Adrenal gland (tissue), 19 donors: ENCODE data around the gene CHCHD4. TPM values are rescaled to one million over a fixed set of nuclear protein-coding genes. Genes with fewer than 3 reads are reported as not detected.
A peak's percentile ranks its signal among the peaks of the same experiment; 100 is the strongest.

Source experiments
- DNase-seq, 7 donors: peaks; one replicate each; pipeline ENCODE4 v3.0.0-alpha.2; 2019 to 2020
- H3K27ac ChIP-seq, 5 donors: fragments of 200-600 bp; sonication (generic) in 4 of 5; 1 replicate in 3 of 5; 2 replicates in 2 of 5; pipeline versions ENCODE4 v1.5.1 to v1.8.0; 2016 to 2020; ENCODE audit warnings: mild to moderate bottlenecking in 1 of 5
- H3K27me3 ChIP-seq: fragments of 200-600 bp; 2 replicates; pipeline ENCODE4 v1.8.0; 2021
- H3K36me3 ChIP-seq, 2 donors: fragments of 200-600 bp; replicated peaks in 1 of 2; 1 replicate in 1 of 2; 2 replicates in 1 of 2; pipeline versions ENCODE4 v1.5.1 to v1.8.0; 2018 to 2022
- H3K4me1 ChIP-seq, 2 donors: fragments of 200-600 bp; replicated peaks in 1 of 2; 1 replicate in 1 of 2; 2 replicates in 1 of 2; pipeline versions ENCODE4 v1.5.1 to v1.8.0; 2018 to 2021
- H3K4me3 ChIP-seq, 4 donors: fragments of 200-600 bp; sonication (generic) in 3 of 4; one replicate each; pipeline ENCODE4 v1.5.1; 2016 to 2018
- H3K9me3 ChIP-seq, 3 donors: fragments of 200-600 bp; sonication (generic) in 1 of 3; replicated peaks in 1 of 3; 1 replicate in 2 of 3; 2 replicates in 1 of 3; pipeline versions ENCODE4 v1.5.1 to v1.8.0; 2016 to 2021
- POLR2A ChIP-seq, 2 donors: fragments of 450-650 bp; IDR thresholded peaks; one replicate each; pipeline ENCODE4 v1.6.1; 2017; ENCODE audit warnings: antibody characterized with exemption in 2 of 2, mild to moderate bottlenecking in 2 of 2, moderate library complexity in 1 of 2
- WGBS, 4 donors: extraction: QIAGEN DNeasy Blood & Tissue Kit in 2 of 4; methylation state at CpG; one replicate each; pipeline versions ENCODE4 v1.1.5 to v1.1.7; 2013 to 2017; 5-methylcytosine and 5-hydroxymethylcytosine counted together
- intact Hi-C, 2 donors: fragments of 100-400 bp; cut with DNase I; formaldehyde crosslinking; loops; one replicate each; pipeline versions ENCODE4 v1.14.1 to v1.15.0; 2022 to 2023
- long read RNA-seq, 10 donors: library from polyadenylated mRNA in 3 of 10; unstranded in 2 of 10; stranded (forward) in 1 of 10; transcript quantifications; one replicate each; pipeline ENCODE4 v2.0.0 and lab custom pipeline, GENCODE V29; 2021 to 2026
- polyA plus RNA-seq, 3 donors: library from polyadenylated mRNA; stranded (reverse); fragments of 200-250 nt in 2 of 3; fragments of 350-450 nt in 1 of 3; fragmentation: Illumina TruSeq in 1 of 3; extraction: RNeasy Lipid Tissue Mini Kit (QIAGEN cat#74804) in 1 of 3; gene quantifications; one replicate each; pipeline ENCODE4 v1.2.3, GENCODE V29; 2013 to 2014
- total RNA-seq, 9 donors: library from RNA; depleted of rRNA in 4 of 9; stranded (reverse); fragments of >200 nt in 4 of 9; fragments of 120-200 nt in 1 of 9; fragmentation: NEBNext Ultra II Directional in 1 of 9; extraction: Animal tissue kit (Norgen Biotek cat#: 25700) in 1 of 9; gene quantifications; one replicate each; pipeline versions ENCODE4 v1.1.0 to v1.2.4, GENCODE V29; 2013 to 2023
- TF ChIP-seq, protein P1 (sequence below), 6 experiments: fragments of 450-650 bp in 4 of 6; fragments of 200-600 bp in 2 of 6; sonication (generic) in 1 of 6; IDR thresholded peaks; 1 replicate in 5 of 6; 2 replicates in 1 of 6; pipeline versions ENCODE4 v1.5.1 to v1.8.0; 2016 to 2021; ENCODE audit warnings: antibody characterized with exemption in 6 of 6, mild to moderate bottlenecking in 2 of 6, moderate library complexity in 1 of 6
- donor health status: healthy with polysubstance abuse.
- donor health status: Bipolar disorder and iron deficiency.
- donor health status: DM: yes; HTN: yes; CAD: no.
- donor health status: DM: no; HTN: no; CAD: no.
- donor health status: DM: no; HTN: no; CAD: no.
- donor health status: DM: yes; HTN: yes; CAD: no.

CHCHD4 gene
- total RNA-seq (10 to 100 TPM; 10.2 to 34.6 (median 18.2) TPM), polyA plus RNA-seq (10 to 100 TPM; 10.1 to 39.0 (median 11.7) TPM)
- long read RNA-seq, donor 1, transcript CHCHD4-202 (3 exons, 1,405 nt) = major isoform, 19 of 22 reads
- long read RNA-seq, donor 1, partial matches to known transcripts = 0 of 22 reads
- long read RNA-seq, donor 1, other reads (novel, unspliced or antisense) = 0 of 22 reads
- long read RNA-seq, donor 2, transcript CHCHD4-202 (3 exons, 1,405 nt) = major isoform, 7 of 7 reads
- long read RNA-seq, donor 2, partial matches to known transcripts = 0 of 7 reads
- long read RNA-seq, donor 2, other reads (novel, unspliced or antisense) = 0 of 7 reads
- long read RNA-seq, donor 3, transcript CHCHD4-202 (3 exons, 1,405 nt) = major isoform, 13 of 14 reads
- long read RNA-seq, donor 3, partial matches to known transcripts = 0 of 14 reads
- long read RNA-seq, donor 3, other reads (novel, unspliced or antisense) = 0 of 14 reads
- long read RNA-seq, donor 4, transcript CHCHD4-202 (3 exons, 1,405 nt) = major isoform, 8 of 11 reads
- long read RNA-seq, donor 4, partial matches to known transcripts = 0 of 11 reads
- long read RNA-seq, donor 4, other reads (novel, unspliced or antisense) = 1 of 11 reads
- long read RNA-seq, donor 5, transcript CHCHD4-202 (3 exons, 1,405 nt) = major isoform, 22 of 27 reads
- long read RNA-seq, donor 5, partial matches to known transcripts = 0 of 27 reads
- long read RNA-seq, donor 5, other reads (novel, unspliced or antisense) = 3 of 27 reads
- long read RNA-seq, donor 6, transcript CHCHD4-202 (3 exons, 1,405 nt) = major isoform, 5 of 7 reads
- long read RNA-seq, donor 6, partial matches to known transcripts = 0 of 7 reads
- long read RNA-seq, donor 6, other reads (novel, unspliced or antisense) = 2 of 7 reads
- long read RNA-seq, donor 7, transcript CHCHD4-202 (3 exons, 1,405 nt) = major isoform, 6 of 8 reads
- long read RNA-seq, donor 7, partial matches to known transcripts = 0 of 8 reads
- long read RNA-seq, donor 7, other reads (novel, unspliced or antisense) = 0 of 8 reads
- long read RNA-seq, donor 8, transcript CHCHD4-202 (3 exons, 1,405 nt) = major isoform, 12 of 12 reads
- long read RNA-seq, donor 8, partial matches to known transcripts = 0 of 12 reads
- long read RNA-seq, donor 8, other reads (novel, unspliced or antisense) = 0 of 12 reads
- long read RNA-seq, donor 9, transcript CHCHD4-202 (3 exons, 1,405 nt) = major isoform, 10 of 11 reads
- long read RNA-seq, donor 9, partial matches to known transcripts = 0 of 11 reads
- long read RNA-seq, donor 9, other reads (novel, unspliced or antisense) = 0 of 11 reads
- long read RNA-seq, donor 10, transcript CHCHD4-202 (3 exons, 1,405 nt) = major isoform, 8 of 10 reads
- long read RNA-seq, donor 10, partial matches to known transcripts = 0 of 10 reads
- long read RNA-seq, donor 10, other reads (novel, unspliced or antisense) = 0 of 10 reads

DNA sequence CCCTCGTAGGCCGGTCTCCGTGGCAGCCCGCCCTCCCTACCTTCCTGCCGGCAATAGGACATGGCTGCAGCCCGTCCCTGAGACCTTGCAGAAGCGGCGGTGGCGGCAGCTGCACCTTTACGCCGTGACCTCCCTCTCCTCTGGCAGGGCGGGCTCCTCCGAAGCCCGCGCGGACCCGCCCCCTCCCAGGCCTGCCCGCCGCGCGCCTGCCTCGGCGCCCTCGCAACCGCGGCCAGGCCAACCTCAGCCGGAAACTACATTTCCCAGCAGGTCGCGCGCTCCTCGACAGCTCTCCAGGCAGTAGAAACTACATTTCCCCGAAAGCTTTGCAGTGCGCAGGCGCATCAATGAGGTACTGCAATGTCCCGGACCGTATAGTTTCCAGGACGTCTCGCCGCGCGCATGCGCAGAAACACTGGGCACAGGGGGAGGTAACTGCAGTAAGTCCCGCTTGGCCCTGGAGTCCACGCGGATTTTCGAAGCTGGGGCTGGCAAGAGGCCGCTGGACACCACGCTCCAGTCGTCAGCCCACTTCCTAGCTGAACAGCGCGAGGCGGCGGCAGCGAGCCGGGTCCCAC, at the start of gene CHCHD4, which contains the start of gene TMEM43:
Gene CHCHD4, minus strand, starts transcription at position 256 of the 578 bp plus-strand sequence. Its CDS starts 194 bp downstream, at position 62.
Gene TMEM43, plus strand, starts transcription at position 438 of the 578 bp plus-strand sequence. CDS start 142 bp downstream, outside the sequence.
- peak; percentile 99 to 100 (median 99) for DNase-seq
- Histone ChIP-seq H3K9me3 (no peaks in the 10 kb centered on the region), H3K27me3 (no peaks in the 10 kb centered on the region), H3K27ac (peak within 1 kb of the TSS; percentile 88 to 96 (median 91)), H3K36me3 (peaks cover 0 to 4% of the 10 kb centered on the region in 2 donors), H3K4me1 (peaks cover 15 to 40% of the 10 kb centered on the region in 2 donors), H3K4me3 (peak within 1 kb of the TSS; percentile 56 to 76 (median 66))
- TF ChIP-seq, protein P1, sequence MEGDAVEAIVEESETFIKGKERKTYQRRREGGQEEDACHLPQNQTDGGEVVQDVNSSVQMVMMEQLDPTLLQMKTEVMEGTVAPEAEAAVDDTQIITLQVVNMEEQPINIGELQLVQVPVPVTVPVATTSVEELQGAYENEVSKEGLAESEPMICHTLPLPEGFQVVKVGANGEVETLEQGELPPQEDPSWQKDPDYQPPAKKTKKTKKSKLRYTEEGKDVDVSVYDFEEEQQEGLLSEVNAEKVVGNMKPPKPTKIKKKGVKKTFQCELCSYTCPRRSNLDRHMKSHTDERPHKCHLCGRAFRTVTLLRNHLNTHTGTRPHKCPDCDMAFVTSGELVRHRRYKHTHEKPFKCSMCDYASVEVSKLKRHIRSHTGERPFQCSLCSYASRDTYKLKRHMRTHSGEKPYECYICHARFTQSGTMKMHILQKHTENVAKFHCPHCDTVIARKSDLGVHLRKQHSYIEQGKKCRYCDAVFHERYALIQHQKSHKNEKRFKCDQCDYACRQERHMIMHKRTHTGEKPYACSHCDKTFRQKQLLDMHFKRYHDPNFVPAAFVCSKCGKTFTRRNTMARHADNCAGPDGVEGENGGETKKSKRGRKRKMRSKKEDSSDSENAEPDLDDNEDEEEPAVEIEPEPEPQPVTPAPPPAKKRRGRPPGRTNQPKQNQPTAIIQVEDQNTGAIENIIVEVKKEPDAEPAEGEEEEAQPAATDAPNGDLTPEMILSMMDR (IDR thresholded peaks at IDR 0.05) = no peak
- peak; percentile 68 to 89 for TF ChIP-seq POLR2A (IDR thresholded peaks at IDR 0.05)
- WGBS, 4 donors = 0% methylated on average over 7 to 55 of the region's 55 CpGs
- intact Hi-C loops = loop anchor here in 1 of 2 donors (10.0 kb wide), 1 partner anchor 50 kb away; the partner anchor contains the start of genes LSM3 and XPC

DNA sequence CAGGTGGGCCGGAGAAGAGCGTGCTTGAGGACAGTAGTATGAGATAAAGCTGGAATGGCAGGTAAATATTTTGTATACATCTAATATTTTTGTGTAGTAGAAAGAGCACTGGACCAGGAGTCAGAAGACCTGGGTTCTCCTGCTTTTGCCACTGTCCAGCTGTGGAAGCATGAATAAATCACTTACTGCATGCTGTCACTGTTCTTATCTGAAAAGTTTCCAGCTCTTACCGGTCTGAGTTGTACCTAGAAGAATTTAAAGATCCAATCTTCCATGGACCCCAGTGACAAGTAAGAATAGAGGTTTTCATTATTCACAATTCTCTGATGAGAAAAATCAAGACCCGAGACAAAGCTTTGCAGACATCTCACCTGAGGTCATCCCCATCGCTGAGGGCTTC, 47.8 kb upstream of the CHCHD4 start:
- H3K4me1 ChIP-seq = peaks cover 15 to 30% of the 10 kb centered on the region in 2 donors
- H3K27me3 ChIP-seq = no peaks in the 10 kb centered on the region
- peaks cover 6 to 51% of the 10 kb centered on the region in 2 donors for H3K36me3 ChIP-seq
- intact Hi-C loops = loop anchor here in 1 of 2 donors (10.0 kb wide), 1 partner anchor 48 kb away; the partner anchor contains the start of genes CHCHD4 and TMEM43
- TF ChIP-seq, protein P1 (IDR thresholded peaks at IDR 0.05) = no peak
- no peak for TF ChIP-seq POLR2A (IDR thresholded peaks at IDR 0.05)
- no peak overlapping the region for H3K4me3 ChIP-seq
- H3K27ac ChIP-seq = no peak overlapping the region
- 90 to 93% (median 91%) methylated on average over 5 of the region's 5 CpGs for WGBS, 4 donors
- no peak for DNase-seq
- no peaks in the 10 kb centered on the region for H3K9me3 ChIP-seq

DNA sequence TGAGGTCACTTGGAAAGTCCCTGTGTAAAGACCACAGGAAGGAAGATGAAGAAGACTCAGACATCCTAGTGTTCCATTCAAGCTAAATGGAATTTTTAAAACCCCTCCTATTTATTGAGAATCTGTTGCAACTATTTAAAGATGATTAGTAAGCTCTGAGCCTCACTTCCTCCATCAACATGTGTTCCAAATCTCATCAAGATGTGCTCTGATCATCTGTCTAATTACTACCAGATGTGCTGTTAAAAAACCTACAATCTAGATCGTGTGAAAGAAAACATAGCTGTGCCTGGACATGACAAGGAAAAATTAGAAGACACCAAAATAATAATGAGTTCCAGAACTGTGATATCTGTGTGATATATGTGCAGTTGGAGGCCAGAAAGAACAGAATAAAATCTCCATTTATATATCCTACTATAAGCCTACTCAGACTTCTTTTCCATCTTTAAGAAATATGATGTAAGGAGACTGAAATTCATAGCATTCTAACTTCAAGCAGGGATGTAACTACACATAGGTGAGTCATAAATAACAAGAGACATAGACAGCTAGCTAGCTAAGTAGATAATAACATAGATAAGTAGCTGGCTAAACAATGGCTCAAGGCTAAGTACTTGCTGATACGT, 46.0 kb upstream of the CHCHD4 start:
- TF ChIP-seq, protein P1 (IDR thresholded peaks at IDR 0.05) = no peak
- Histone ChIP-seq H3K36me3 (peaks cover 6 to 68% of the 10 kb centered on the region in 2 donors), H3K27ac (no peak overlapping the region), H3K4me1 (peaks cover 7 to 17% of the 10 kb centered on the region in 2 donors), H3K9me3 (no peaks in the 10 kb centered on the region), H3K4me3 (no peak overlapping the region), H3K27me3 (no peaks in the 10 kb centered on the region)
- DNase-seq = no peak
- WGBS, 4 donors = 44 to 55% (median 50%) methylated on average over 2 of the region's 2 CpGs
- intact Hi-C loops = loop anchor here in 1 of 2 donors (10.0 kb wide), 1 partner anchor 46 kb away; the partner anchor contains the start of genes CHCHD4 and TMEM43
